Panc1 (cell line): ENCODE results near the gene ABLIM2. TPM values are rescaled to one million over a fixed set of nuclear protein-coding genes. Genes with fewer than 3 reads are reported as not detected.

Experiments
- ATAC-seq: fragments of 200-7000 bp; cut with Tn5 transposase; 2 replicates; pipeline ENCODE4 v1.9.1; 2020; ENCODE audit warnings: mild to moderate bottlenecking, moderate library complexity
- BruUV-seq: library from RNA; stranded (reverse); fragments of 400-500 nt; replicated peaks from 2 replicates; lab custom pipeline; 2021; lab: Mats Ljungman, UMichigan
- CTCF ChIA-PET: fragments of 300-600 bp; sonication (Branson Sonifier 250); formaldehyde crosslinking; loops from one replicate; lab custom pipeline; 2022; ENCODE audit warnings: antibody characterized with exemption; lab: Charles Lee
- POLR2A ChIA-PET: fragments of 300-600 bp; sonication (Branson Sonifier 250); formaldehyde crosslinking; loops from one replicate; lab custom pipeline; 2022; ENCODE audit warnings: antibody characterized with exemption; lab: Charles Lee
- DNase-seq: peaks from one replicate; pipeline ENCODE4 v3.0.0-alpha.2; 2010; ENCODE audit warnings: low read depth, low spot score
- H3K27ac ChIP-seq: 2 replicates; pipeline ENCODE4 v1.5.1; 2011; ENCODE audit warnings: mild to moderate bottlenecking, low read length, inconsistent platforms
- H3K27me3 ChIP-seq: fragments of 200-500 bp; sonication (Bioruptor generic); 2 replicates; pipeline ENCODE4 v1.6.0; 2014; ENCODE audit warnings: low read length, inconsistent platforms; ENCODE audit not compliant: control insufficient read depth, insufficient read depth
- H3K36me3 ChIP-seq: fragments of 200-500 bp; sonication (Bioruptor generic); 2 replicates; pipeline ENCODE4 v1.5.1; 2014; ENCODE audit warnings: inconsistent platforms, mild to moderate bottlenecking, low read length, moderate library complexity; ENCODE audit not compliant: control insufficient read depth, insufficient read depth
- H3K4me1 ChIP-seq: 2 replicates; pipeline ENCODE4 v1.5.1; 2011; ENCODE audit warnings: inconsistent platforms, mild to moderate bottlenecking, low read length, moderate library complexity; ENCODE audit not compliant: control insufficient read depth, insufficient read depth
- H3K4me3 ChIP-seq, 2 experiments: 2 replicates each; pipeline ENCODE4 v1.5.1; 2011 to 2012; ENCODE audit warnings: low read depth in 2 of 2, low read length in 2 of 2, mild to moderate bottlenecking in 2 of 2, inconsistent platforms in 1 of 2, moderate library complexity in 1 of 2
- H3K9me3 ChIP-seq: fragments of 200-500 bp; sonication (Bioruptor generic); 2 replicates; pipeline ENCODE4 v1.5.1; 2014; ENCODE audit warnings: low read depth, mild to moderate bottlenecking, inconsistent platforms, low read length, moderate library complexity; ENCODE audit not compliant: control insufficient read depth, insufficient read depth
- POLR2AphosphoS5 ChIP-seq: IDR thresholded peaks from 2 replicates; pipeline ENCODE4 v1.6.1; 2012; ENCODE audit warnings: mild to moderate bottlenecking, low read depth, low read length, moderate library complexity
- SIN3A ChIP-seq: IDR thresholded peaks from 2 replicates; pipeline ENCODE4 v1.6.1; 2012; ENCODE audit warnings: low read depth, mild to moderate bottlenecking, low read length, moderate library complexity, borderline replicate concordance; ENCODE audit not compliant: insufficient read depth
- TCF7L2 ChIP-seq: IDR thresholded peaks from 2 replicates; pipeline ENCODE4 v1.6.1; 2011; ENCODE audit warnings: mild to moderate bottlenecking, low read depth, low read length, inconsistent platforms
- in situ Hi-C: cut with HindIII; loops from 2 replicates; pipeline ENCODE4 v1.10.0; 2016; ENCODE audit warnings: low sequenced_read_pairs, low pct_unique_long_range_greater_than_20kb
- intact Hi-C: fragments of 100-400 bp; cut with micrococcal nuclease; formaldehyde crosslinking; loops from one replicate; pipeline ENCODE4 v1.10.0; 2022; ENCODE audit not compliant: unreplicated experiment
- total RNA-seq: library from RNA; stranded (reverse); gene quantifications from one replicate; pipeline ENCODE4 v1.2.1, GENCODE V29; 2021; ENCODE audit not compliant: unreplicated experiment
- TF ChIP-seq, protein P1 (sequence below), 2 experiments: IDR thresholded peaks; 2 replicates each; pipeline ENCODE4 v1.6.1; 2011 to 2012; ENCODE audit warnings: low read depth in 2 of 2, control low read depth in 1 of 2, low read length in 1 of 2, mild to moderate bottlenecking in 1 of 2, moderate library complexity in 1 of 2; ENCODE audit not compliant: insufficient read depth in 1 of 2
- TF ChIP-seq, protein P2 (sequence below): fragments of 450-650 bp; IDR thresholded peaks from 2 replicates; pipeline ENCODE4 v1.5.1; 2017; ENCODE audit warnings: mild to moderate bottlenecking

Gene ABLIM2
- total RNA-seq, 1 experiment from 2014 or later = 0.64 TPM

DNA sequence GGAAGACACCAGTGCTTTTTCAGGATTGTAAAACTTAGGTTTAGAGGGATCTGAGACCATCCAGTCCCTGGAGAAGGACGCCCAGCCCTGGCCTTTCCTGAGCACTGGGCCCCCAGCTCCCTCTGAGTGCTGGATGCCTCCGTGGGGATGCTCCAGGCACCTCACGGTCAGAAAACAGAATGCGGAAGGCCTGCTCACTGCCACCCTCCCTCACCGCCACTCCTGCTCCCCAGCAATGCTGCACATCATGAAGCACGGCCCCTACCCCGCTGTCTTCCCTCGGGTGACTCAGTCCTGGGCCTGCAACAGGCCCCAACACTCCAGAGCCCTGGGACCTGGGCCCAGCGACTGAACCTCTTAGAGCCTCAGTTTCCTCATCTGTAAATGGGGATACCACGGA is 26.2 kb downstream of the ABLIM2 start:
- Histone ChIP-seq H3K36me3 (no peaks in the 10 kb centered on the region), H3K27me3 (no peaks in the 10 kb centered on the region), H3K4me3 (no peak overlapping the region), H3K4me1 (no peaks in the 10 kb centered on the region), H3K27ac (no peak overlapping the region), H3K9me3 (no peaks in the 10 kb centered on the region)
- intact Hi-C loops (no loop called here), in situ Hi-C loops (no loop called here)
- ChIA-PET CTCF (no interaction called here), POLR2A (no interaction called here)
- no peak for ATAC-seq
- no peak for TF ChIP-seq SIN3A
- TF ChIP-seq, protein P1, sequence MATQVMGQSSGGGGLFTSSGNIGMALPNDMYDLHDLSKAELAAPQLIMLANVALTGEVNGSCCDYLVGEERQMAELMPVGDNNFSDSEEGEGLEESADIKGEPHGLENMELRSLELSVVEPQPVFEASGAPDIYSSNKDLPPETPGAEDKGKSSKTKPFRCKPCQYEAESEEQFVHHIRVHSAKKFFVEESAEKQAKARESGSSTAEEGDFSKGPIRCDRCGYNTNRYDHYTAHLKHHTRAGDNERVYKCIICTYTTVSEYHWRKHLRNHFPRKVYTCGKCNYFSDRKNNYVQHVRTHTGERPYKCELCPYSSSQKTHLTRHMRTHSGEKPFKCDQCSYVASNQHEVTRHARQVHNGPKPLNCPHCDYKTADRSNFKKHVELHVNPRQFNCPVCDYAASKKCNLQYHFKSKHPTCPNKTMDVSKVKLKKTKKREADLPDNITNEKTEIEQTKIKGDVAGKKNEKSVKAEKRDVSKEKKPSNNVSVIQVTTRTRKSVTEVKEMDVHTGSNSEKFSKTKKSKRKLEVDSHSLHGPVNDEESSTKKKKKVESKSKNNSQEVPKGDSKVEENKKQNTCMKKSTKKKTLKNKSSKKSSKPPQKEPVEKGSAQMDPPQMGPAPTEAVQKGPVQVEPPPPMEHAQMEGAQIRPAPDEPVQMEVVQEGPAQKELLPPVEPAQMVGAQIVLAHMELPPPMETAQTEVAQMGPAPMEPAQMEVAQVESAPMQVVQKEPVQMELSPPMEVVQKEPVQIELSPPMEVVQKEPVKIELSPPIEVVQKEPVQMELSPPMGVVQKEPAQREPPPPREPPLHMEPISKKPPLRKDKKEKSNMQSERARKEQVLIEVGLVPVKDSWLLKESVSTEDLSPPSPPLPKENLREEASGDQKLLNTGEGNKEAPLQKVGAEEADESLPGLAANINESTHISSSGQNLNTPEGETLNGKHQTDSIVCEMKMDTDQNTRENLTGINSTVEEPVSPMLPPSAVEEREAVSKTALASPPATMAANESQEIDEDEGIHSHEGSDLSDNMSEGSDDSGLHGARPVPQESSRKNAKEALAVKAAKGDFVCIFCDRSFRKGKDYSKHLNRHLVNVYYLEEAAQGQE (IDR thresholded peaks at IDR 0.05; ENCODE audit: insufficient read depth in 1 of 2, low read depth in 2 of 2, low read length in 1 of 2) = no peak
- TF ChIP-seq, protein P2, sequence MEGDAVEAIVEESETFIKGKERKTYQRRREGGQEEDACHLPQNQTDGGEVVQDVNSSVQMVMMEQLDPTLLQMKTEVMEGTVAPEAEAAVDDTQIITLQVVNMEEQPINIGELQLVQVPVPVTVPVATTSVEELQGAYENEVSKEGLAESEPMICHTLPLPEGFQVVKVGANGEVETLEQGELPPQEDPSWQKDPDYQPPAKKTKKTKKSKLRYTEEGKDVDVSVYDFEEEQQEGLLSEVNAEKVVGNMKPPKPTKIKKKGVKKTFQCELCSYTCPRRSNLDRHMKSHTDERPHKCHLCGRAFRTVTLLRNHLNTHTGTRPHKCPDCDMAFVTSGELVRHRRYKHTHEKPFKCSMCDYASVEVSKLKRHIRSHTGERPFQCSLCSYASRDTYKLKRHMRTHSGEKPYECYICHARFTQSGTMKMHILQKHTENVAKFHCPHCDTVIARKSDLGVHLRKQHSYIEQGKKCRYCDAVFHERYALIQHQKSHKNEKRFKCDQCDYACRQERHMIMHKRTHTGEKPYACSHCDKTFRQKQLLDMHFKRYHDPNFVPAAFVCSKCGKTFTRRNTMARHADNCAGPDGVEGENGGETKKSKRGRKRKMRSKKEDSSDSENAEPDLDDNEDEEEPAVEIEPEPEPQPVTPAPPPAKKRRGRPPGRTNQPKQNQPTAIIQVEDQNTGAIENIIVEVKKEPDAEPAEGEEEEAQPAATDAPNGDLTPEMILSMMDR = no peak
- TF ChIP-seq POLR2AphosphoS5 = no peak
- no peak for TF ChIP-seq TCF7L2
- BruUV-seq = no TSS peak
- DNase-seq = no peak

DNA sequence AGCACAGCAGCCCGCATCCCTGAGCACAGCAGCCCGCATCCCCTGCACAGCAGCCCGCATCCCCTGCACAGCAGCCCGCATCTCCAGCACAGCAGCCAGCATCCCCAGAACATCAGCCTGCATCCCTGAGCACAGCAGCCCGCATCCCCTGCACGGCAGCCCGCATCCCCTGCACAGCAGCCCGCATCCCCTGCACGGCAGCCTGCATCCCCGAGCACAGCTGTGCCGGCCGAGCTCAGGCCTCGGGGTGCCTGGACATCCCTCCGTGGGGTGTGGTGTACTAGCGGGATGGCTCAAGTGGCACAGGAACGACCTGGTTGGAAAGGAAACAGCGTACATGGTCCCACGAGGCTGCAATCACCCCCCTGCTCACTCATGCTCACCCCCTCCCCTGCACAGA is 26.8 kb downstream of the ABLIM2 start:
- no peak overlapping the region for H3K4me3 ChIP-seq
- no peak overlapping the region for H3K27ac ChIP-seq
- in situ Hi-C loops = no loop called here
- BruUV-seq = no TSS peak
- no peaks in the 10 kb centered on the region for H3K9me3 ChIP-seq
- ATAC-seq (no peak), DNase-seq (no peak)
- no peaks in the 10 kb centered on the region for H3K27me3 ChIP-seq
- CTCF ChIA-PET = no interaction called here
- no peaks in the 10 kb centered on the region for H3K36me3 ChIP-seq
- POLR2A ChIA-PET = no interaction called here
- intact Hi-C loops = no loop called here
- no peaks in the 10 kb centered on the region for H3K4me1 ChIP-seq
- no peak for TF ChIP-seq TCF7L2
- TF ChIP-seq SIN3A = no peak
- TF ChIP-seq, protein P1 (IDR thresholded peaks at IDR 0.05; ENCODE audit: insufficient read depth in 1 of 2, low read depth in 2 of 2, low read length in 1 of 2) = no peak
- TF ChIP-seq POLR2AphosphoS5 = no peak
- TF ChIP-seq, protein P2 = no peak
